Left forelimb (tissue), 1 donor: ENCODE data around the gene CD99L2.

Experiments
- DNase-seq: peaks from one replicate; pipeline ENCODE4 v3.0.0-alpha.2; 2018; ENCODE audit warnings: low spot score

The CD99L2 gene

DNA sequence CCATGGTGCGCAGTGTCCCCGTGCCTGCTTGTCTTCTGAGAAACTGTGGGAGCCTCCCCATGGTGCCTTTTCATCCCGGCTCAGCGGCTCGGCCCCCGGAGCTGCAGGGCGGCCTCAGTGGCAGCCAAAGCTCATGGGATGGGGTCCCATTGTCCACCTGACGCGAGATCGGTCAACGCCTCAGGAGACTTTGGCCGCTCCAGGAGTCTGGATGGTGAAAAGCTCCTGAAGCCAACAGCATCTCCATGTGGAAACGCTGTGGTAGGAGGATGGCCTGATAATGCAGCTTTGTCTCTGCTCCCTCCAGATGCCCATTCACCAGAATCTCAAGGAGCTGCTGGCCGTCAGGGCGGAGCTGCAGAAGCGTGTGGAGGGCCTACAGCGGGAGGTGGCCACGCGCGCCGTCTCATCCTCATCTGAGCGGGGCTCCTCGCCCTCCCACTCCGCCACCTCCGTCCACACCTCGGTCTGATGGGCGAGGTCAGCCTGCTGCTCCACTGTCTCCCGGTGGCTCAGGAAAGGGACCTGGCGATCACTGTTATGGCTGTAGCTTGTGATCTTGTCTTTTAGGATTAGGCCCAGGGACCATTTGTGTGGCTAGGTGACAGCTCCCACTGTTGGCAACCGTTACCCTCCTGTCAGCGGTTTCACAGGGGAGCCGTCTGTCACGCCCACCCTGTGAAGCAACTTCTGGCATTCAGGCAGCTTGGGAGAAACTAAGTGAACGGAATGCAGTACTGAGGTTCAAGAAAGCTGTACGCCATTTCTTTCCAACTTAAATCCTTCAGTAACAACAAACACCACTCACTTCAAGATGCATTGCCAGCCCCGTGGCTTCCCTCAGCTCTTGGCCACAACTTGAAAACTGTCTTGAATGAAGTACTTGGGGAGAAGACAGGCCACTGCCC, 136.0 kb downstream of the CD99L2 start:
- no peak for DNase-seq

DNA sequence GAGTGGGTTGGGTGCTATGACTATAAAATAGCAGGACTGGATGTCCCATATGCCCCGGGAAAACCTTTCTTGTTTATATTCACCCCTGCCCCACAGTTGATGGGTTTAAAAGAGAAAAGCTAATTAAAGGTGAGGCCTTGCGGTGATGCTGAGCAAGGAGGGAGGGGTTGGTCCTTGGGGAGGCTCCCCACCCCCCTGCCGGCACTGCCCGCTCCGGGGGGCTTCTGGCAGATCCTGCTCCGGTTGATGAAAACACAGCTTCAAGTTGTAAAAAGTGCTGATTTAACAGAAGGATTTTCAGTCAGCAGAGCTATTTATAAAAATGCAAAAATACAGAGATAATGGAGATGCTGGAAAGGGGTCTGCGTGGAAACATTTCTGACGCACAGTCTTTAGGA, 136.7 kb downstream of the CD99L2 start:
- no peak for DNase-seq

- DNase-seq = no peak
These were observed 137.2 kb downstream of the CD99L2 start for GRCh38 chrX:150761176-150761818.

GRCh38 chrX:150759568-150760416, 138.7 kb downstream of the CD99L2 start:
- DNase-seq = no peak

GRCh38 chrX:150757371-150757770, 141.1 kb downstream of the CD99L2 start:
- DNase-seq = no peak

DNA sequence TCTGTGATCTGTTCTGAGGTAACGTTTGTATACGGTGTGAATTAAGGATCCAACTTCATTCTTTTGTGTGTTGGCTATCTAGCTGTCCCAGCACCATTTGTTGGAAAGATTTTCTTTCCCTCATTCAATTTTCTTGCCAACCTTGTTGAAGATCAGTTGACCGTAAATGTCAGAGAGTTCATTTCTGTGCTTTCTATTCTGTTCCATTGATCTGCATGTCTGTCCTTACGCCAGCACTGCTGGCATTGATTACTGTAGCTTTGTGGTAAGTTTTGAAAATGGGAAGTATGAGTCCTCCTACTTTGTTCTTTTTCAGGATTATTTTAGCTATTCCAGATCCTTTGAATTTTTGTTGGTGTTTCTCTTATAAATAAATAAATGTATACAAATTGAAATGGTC, 144.5 kb downstream of the CD99L2 start:
- no peak for DNase-seq

GRCh38 chrX:150753357-150753756, 145.1 kb downstream of the CD99L2 start:
- no peak for DNase-seq

DNA sequence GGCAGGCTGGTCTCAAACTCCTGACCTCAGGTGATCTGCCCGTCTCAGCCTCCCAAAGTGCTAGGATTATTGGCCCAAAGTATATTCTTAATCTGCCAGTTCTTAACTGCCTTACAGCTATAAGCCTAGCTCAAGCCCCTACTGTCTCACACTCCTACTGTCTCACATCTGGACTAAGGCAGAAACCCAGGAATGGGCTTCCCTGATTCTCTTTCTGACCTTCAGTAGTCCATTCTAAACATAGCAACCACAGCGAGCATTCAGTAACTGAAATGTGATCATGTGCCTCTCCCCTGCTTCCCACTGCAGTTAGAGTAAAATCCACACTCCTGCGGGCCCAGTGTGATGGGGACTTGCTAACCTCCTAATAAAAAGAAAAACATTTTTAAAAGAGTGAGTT, 146.3 kb downstream of the CD99L2 start:
- no peak for DNase-seq

DNA sequence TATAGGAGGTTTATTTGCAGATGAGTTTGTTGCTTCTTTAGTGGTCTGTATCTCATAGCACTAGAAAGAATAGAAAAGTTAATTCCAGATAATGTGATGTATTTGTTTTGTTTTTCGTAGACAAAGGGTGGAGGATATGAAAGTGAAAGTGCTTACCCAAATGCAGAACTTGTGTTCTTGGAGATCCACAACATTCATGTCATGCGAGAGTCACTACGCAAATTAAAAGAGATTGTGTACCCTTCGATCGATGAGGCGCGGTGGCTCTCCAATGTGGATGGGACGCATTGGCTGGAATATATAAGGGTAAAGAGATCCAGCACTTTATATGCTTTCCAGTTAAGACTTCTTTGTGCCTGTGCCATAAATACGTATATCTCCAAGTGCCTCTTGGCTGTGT, 162.0 kb downstream of the CD99L2 start:
- DNase-seq = no peak

DNA sequence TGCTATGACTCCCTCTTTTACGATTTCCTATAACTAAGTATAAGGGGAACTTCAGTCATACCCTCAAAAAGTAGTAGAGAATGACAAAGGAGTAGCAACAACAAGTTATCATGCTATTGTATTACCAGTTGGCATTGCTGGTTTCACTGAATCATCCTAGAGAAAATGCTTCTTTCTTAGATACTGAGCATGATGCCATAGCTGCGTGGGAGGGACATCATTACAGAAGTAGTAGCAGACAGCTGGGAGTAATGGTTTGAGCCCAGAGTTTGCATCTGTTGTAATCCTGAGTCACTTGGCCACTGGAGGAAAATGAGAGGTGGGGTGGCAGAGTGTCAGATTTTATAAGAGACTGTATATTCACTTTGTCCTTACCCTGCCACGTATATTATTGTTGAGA, 166.7 kb downstream of the CD99L2 start:
- no peak for DNase-seq

GRCh38 chrX:150730719-150731118, 167.7 kb downstream of the CD99L2 start:
- no peak for DNase-seq

- no peak for DNase-seq
These were observed 168.5 kb downstream of the CD99L2 start for GRCh38 chrX:150729956-150730355.

DNA sequence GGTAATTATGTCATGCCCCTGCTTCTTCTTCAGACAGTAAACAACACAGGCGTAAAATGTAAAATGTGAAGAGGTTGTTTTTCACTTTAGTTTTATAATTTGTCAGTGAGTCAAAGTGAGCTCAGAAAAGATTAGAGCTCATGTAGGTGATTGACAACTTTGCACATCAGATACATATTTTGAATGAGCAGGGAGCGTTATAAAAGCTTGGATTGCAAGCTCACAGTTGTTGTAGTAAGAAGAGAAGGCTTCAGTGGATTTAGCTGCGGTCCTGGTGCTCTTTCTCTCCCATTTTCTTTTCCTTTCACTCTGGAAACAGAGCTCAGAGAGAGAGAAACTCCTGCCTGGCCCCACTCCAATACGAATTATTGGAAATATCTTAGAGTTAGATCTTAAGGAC, 178.8 kb downstream of the CD99L2 start:
- no peak for DNase-seq
